HepG2 (cell line): ENCODE measurements around the gene MYO10. TPM values are rescaled to one million over a fixed set of nuclear protein-coding genes. Genes with fewer than 3 reads are reported as not detected.

Experiments used
- ATAC-seq: fragments of 200-7000 bp; cut with Tn5 transposase; 3 replicates; pipeline ENCODE4 v1.9.1; 2020; ENCODE audit warnings: mild to moderate bottlenecking, moderate library complexity
- BruUV-seq: library from RNA; stranded (reverse); fragments of 400-500 nt; replicated peaks from 2 replicates; lab custom pipeline; 2021; lab: Mats Ljungman, UMichigan
- CTCF ChIA-PET: fragments of 300-600 bp; formaldehyde crosslinking; extraction: SDS; loops from one replicate; lab custom pipeline; 2021; ENCODE audit warnings: low total read pairs, inconsistent platforms, low intra/inter-chr PET ratio; lab: Yijun Ruan, JAX
- POLR2A ChIA-PET: fragments of 350-600 bp; sonication (Branson Sonifier 250); formaldehyde crosslinking; loops from one replicate; lab custom pipeline; 2020; ENCODE audit warnings: antibody characterized with exemption, inconsistent platforms; lab: Yijun Ruan, JAX
- DNase-seq: peaks from one replicate; pipeline ENCODE4 v3.0.0-alpha.2; 2015; ENCODE audit warnings: low spot score
- FAIRE-seq: peaks from 3 replicates; lab custom pipeline; 2011; peaks lifted over from hg19 to GRCh38; lab: Jason Lieb, UNC
- H2AFZ ChIP-seq: one replicate; pipeline ENCODE4 v1.6.1; 2011; ENCODE audit warnings: low read length, inconsistent platforms
- H3K27ac ChIP-seq: fragments of 300-600 bp; 3 replicates; pipeline ENCODE4 v1.8.0; 2011; ENCODE audit warnings: mixed run types, mild to moderate bottlenecking, mixed read lengths, low read length, inconsistent platforms; ENCODE audit not compliant: insufficient read depth; ENCODE audit errors: extremely low read length
- H3K27me3 ChIP-seq, 2 experiments: fragments of 200-600 bp in 1 of 2; 2 replicates in 1 of 2; 3 replicates in 1 of 2; pipeline versions ENCODE4 v1.6.0 to v1.8.0; 2011; ENCODE audit warnings: low read length in 2 of 2, mild to moderate bottlenecking in 2 of 2, moderate library complexity in 2 of 2, inconsistent platforms in 1 of 2; ENCODE audit not compliant: insufficient read depth in 2 of 2, control insufficient read depth in 1 of 2
- H3K36me3 ChIP-seq, 2 experiments: fragments of 200-600 bp in 1 of 2; replicated peaks in 1 of 2; 2 replicates in 1 of 2; 3 replicates in 1 of 2; pipeline versions ENCODE4 v1.5.1 to v1.8.0; 2011; ENCODE audit warnings: low read length in 2 of 2, inconsistent platforms in 1 of 2; ENCODE audit not compliant: insufficient read depth in 2 of 2, control insufficient read depth in 1 of 2
- H3K4me1 ChIP-seq: 2 replicates; pipeline ENCODE4 v1.5.1; 2012; ENCODE audit warnings: low read length, inconsistent platforms; ENCODE audit not compliant: insufficient read depth
- H3K4me2 ChIP-seq: 2 replicates; pipeline ENCODE4 v1.6.0; 2011; ENCODE audit warnings: low read depth, low read length, inconsistent platforms
- H3K4me3 ChIP-seq, 3 experiments: fragments of 200-600 bp in 1 of 3; sonication (generic), shearing (Covaris generic) in 1 of 3; replicated peaks in 1 of 3; 2 replicates each; pipeline ENCODE4 v1.5.1; 2011 to 2016; ENCODE audit warnings: low read length in 3 of 3, inconsistent platforms in 2 of 3, low read depth in 2 of 3, mild to moderate bottlenecking in 2 of 3, control low read depth in 1 of 3, mixed read lengths in 1 of 3; ENCODE audit not compliant: insufficient read depth in 1 of 3
- H3K79me2 ChIP-seq: one replicate; pipeline ENCODE4 v1.6.1; 2011; ENCODE audit warnings: low read length, inconsistent platforms; ENCODE audit not compliant: insufficient read depth
- H3K9ac ChIP-seq: 2 replicates; pipeline ENCODE4 v1.6.0; 2011; ENCODE audit warnings: mild to moderate bottlenecking, low read depth, low read length, inconsistent platforms; ENCODE audit not compliant: insufficient read depth
- H3K9me3 ChIP-seq: 2 replicates; pipeline ENCODE4 v1.5.1; 2012; ENCODE audit warnings: mild to moderate bottlenecking, low read length
- H4K20me1 ChIP-seq: 2 replicates; pipeline ENCODE4 v1.6.0; 2011; ENCODE audit warnings: inconsistent platforms, mild to moderate bottlenecking, low read length, moderate library complexity; ENCODE audit not compliant: insufficient read depth
- ATF4 ChIP-seq, 2 experiments: fragments of 450-650 bp in 1 of 2; sonication (generic) in 1 of 2; formaldehyde crosslinking; IDR thresholded peaks; 2 replicates each; pipeline versions ENCODE4 v1.5.0 to v1.8.0; 2020 to 2022; ENCODE audit warnings: mild to moderate bottlenecking in 1 of 2, missing genetic modification reagents in 1 of 2
- HNRNPH1 ChIP-seq: fragments of 200-400 bp; formaldehyde crosslinking; optimal IDR thresholded peaks from 2 replicates; pipeline ENCODE3; 2017; ENCODE audit warnings: mild to moderate bottlenecking, low read depth, low read length
- NCOA2 ChIP-seq: sonication (generic); formaldehyde crosslinking; IDR thresholded peaks from 2 replicates; pipeline ENCODE4 v1.8.0; 2022; ENCODE audit warnings: inconsistent platforms
- RCOR2 ChIP-seq: IDR thresholded peaks from 2 replicates; pipeline ENCODE4 v1.6.1; 2016; ENCODE audit warnings: missing biosample characterization, missing genetic modification reagents
- REL ChIP-seq: sonication (generic); formaldehyde crosslinking; conservative IDR thresholded peaks from 2 replicates; pipeline ENCODE4 v1.8.0; 2022; ENCODE audit warnings: mild to moderate bottlenecking, missing genetic modification reagents, moderate library complexity
- SOX6 ChIP-seq, 2 experiments: fragments of 450-650 bp in 1 of 2; sonication (generic) in 1 of 2; formaldehyde crosslinking in 1 of 2; IDR thresholded peaks; 2 replicates each; pipeline versions ENCODE4 v1.4.0 to v1.6.1; 2017 to 2020; ENCODE audit warnings: antibody characterized with exemption in 1 of 2, mild to moderate bottlenecking in 1 of 2, missing genetic modification reagents in 1 of 2
- YY1 ChIP-seq: IDR thresholded peaks from 2 replicates; pipeline ENCODE4 v1.6.1; 2011; ENCODE audit warnings: low read length, low read depth, moderate library complexity, mild to moderate bottlenecking; ENCODE audit not compliant: insufficient read depth, insufficient replicate concordance
- ZNF546 ChIP-seq: sonication (generic); formaldehyde crosslinking; conservative IDR thresholded peaks from 2 replicates; pipeline ENCODE4 v1.8.1; 2023; ENCODE audit warnings: mild to moderate bottlenecking, missing genetic modification reagents
- ZNF7 ChIP-seq: IDR thresholded peaks from 2 replicates; pipeline ENCODE4 v1.6.1; 2016; ENCODE audit warnings: missing biosample characterization, missing genetic modification reagents
- ZNF780A ChIP-seq: sonication (generic); formaldehyde crosslinking; IDR thresholded peaks from 2 replicates; pipeline ENCODE4 v1.8.0; 2022; ENCODE audit warnings: mild to moderate bottlenecking, missing genetic modification reagents, moderate library complexity
- WGBS: methylation state at CpG from one replicate; pipeline ENCODE4 v1.1.6; 2017; ENCODE audit warnings: low lambda C conversion rate; 5-methylcytosine and 5-hydroxymethylcytosine counted together
- in situ Hi-C: cut with HindIII; loops from 2 replicates; pipeline ENCODE4 v1.10.0; 2017; ENCODE audit warnings: low pct_unique_long_range_greater_than_20kb; ENCODE audit not compliant: extremely low pct_ligation_motif_present
- intact Hi-C: fragments of 100-400 bp; cut with micrococcal nuclease; formaldehyde crosslinking; loops from one replicate; pipeline ENCODE4 v1.10.0; 2022; ENCODE audit not compliant: unreplicated experiment
- polyA plus RNA-seq, 8 experiments: library from polyadenylated mRNA; depleted of rRNA in 3 of 8; stranded (reverse) in 7 of 8; unstranded in 1 of 8; fragments of >200 nt; fragmentation: Illumina TruSeq in 4 of 8; extraction: Trizol in 4 of 8; gene quantifications; 2 replicates each; pipeline versions ENCODE4 v1.2.1 to v1.2.3, GENCODE V29; 2011 to 2016; ENCODE audit warnings: low read depth in 4 of 8, missing spikeins in 1 of 8, mixed read lengths in 1 of 8; ENCODE audit not compliant: insufficient read depth in 1 of 8
- total RNA-seq, 5 experiments: library from RNA; depleted of rRNA; stranded (reverse); fragments of >200 nt; fragmentation: Illumina TruSeq; extraction: Trizol; gene quantifications; 2 replicates each; pipeline ENCODE4 v1.2.3, GENCODE V29; 2016; ENCODE audit warnings: low read depth in 1 of 5
- TF ChIP-seq, protein P1 (sequence below): sonication (generic); formaldehyde crosslinking; IDR thresholded peaks from 2 replicates; pipeline ENCODE4 v1.5.0; 2020; ENCODE audit warnings: mild to moderate bottlenecking, low read depth, missing genetic modification reagents, borderline replicate concordance
- TF ChIP-seq, protein P2 (sequence below): sonication (generic); formaldehyde crosslinking; IDR thresholded peaks from 2 replicates; pipeline ENCODE4 v1.4.0; 2020; ENCODE audit warnings: low read depth, missing genetic modification reagents

The MYO10 gene
- total and polyA plus RNA-seq, 2 of the 13 experiments (the other 11 are each of a cell fraction or from before 2014, with no cell fraction given): 4.5 to 14.0 TPM

- Histone ChIP-seq H3K4me3 (no peak overlapping the region), H2AFZ (no peak overlapping the region), H3K36me3 (peaks cover 18 to 54% of the 10 kb centered on the region in 2 experiments; a peak in 4 of 5 replicates), H3K27ac (no peak overlapping the region), H3K4me1 (no peaks in the 10 kb centered on the region), H3K79me2 (no peaks in the 10 kb centered on the region), H3K4me2 (no peak overlapping the region), H3K9ac (no peak overlapping the region), H4K20me1 (no peaks in the 10 kb centered on the region), H3K27me3 (no peaks in the 10 kb centered on the region), H3K9me3 (no peaks in the 10 kb centered on the region)
- DNase-seq (no peak), ATAC-seq (no peak), FAIRE-seq (no peak)
- POLR2A ChIA-PET: no interaction called here
- in situ Hi-C loops (loop anchor here (10.0 kb wide), 1 partner anchor 182 kb away; no protein-coding TSS in a partner anchor), intact Hi-C loops (no loop called here)
- no TSS peak for BruUV-seq
- CTCF ChIA-PET: no interaction called here
- WGBS: 95% methylated on average over 12 of the region's 19 CpGs
- TF ChIP-seq, protein P1, sequence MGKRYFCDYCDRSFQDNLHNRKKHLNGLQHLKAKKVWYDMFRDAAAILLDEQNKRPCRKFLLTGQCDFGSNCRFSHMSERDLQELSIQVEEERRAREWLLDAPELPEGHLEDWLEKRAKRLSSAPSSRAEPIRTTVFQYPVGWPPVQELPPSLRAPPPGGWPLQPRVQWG: no peak
These were observed 269.8 kb downstream of the MYO10 start for GRCh38 chr5:16666130-16666882.

DNA sequence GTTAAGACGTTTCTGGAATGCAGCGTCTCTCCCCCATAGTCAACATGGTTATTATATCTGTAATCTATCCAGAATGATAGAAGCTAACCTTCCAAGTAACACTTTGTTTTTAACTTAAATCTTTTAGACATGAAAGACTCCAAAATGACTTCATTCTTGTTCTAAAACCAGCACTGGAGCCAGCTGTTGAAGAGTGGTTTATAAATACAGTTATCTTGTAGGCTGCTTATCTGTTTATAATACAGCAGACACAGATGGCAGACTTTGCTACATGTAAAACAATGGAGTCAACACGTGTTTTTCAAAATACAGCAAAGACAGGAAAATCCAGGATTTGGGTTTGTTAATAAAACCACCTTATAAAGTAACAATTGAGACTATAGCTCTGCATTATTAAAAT is 270.5 kb downstream of the MYO10 start:
- DNase-seq (no peak), FAIRE-seq (no peak), ATAC-seq (no peak)
- H4K20me1 ChIP-seq: no peaks in the 10 kb centered on the region
- no peak overlapping the region for H3K4me2 ChIP-seq
- in situ Hi-C loops: loop anchor here (10.0 kb wide), 1 partner anchor 181 kb away; no protein-coding TSS in a partner anchor
- 77% methylated on average over 3 of the region's 3 CpGs for WGBS
- no peak overlapping the region for H3K9ac ChIP-seq
- H3K79me2 ChIP-seq: no peaks in the 10 kb centered on the region
- no peak overlapping the region for H3K4me3 ChIP-seq
- H3K4me1 ChIP-seq: no peaks in the 10 kb centered on the region
- no peaks in the 10 kb centered on the region; a peak in 1 of 5 replicates for H3K27me3 ChIP-seq
- no peak overlapping the region for H2AFZ ChIP-seq
- POLR2A ChIA-PET: no interaction called here
- CTCF ChIA-PET: no interaction called here
- BruUV-seq: TSS peak; percentile 54
- peaks cover 13 to 47% of the 10 kb centered on the region in 2 experiments; a peak in 4 of 5 replicates for H3K36me3 ChIP-seq
- no peaks in the 10 kb centered on the region for H3K9me3 ChIP-seq
- H3K27ac ChIP-seq: no peak overlapping the region
- intact Hi-C loops: no loop called here
- no peak for TF ChIP-seq ATF4 (CRISPR knock-in tag; IDR thresholded peaks at IDR 0.05)
- TF ChIP-seq SOX6 (IDR thresholded peaks at IDR 0.05): no peak
- no peak for TF ChIP-seq SOX6 (CRISPR knock-in tag; IDR thresholded peaks at IDR 0.05)
- TF ChIP-seq YY1: no peak
- TF ChIP-seq, protein P2, sequence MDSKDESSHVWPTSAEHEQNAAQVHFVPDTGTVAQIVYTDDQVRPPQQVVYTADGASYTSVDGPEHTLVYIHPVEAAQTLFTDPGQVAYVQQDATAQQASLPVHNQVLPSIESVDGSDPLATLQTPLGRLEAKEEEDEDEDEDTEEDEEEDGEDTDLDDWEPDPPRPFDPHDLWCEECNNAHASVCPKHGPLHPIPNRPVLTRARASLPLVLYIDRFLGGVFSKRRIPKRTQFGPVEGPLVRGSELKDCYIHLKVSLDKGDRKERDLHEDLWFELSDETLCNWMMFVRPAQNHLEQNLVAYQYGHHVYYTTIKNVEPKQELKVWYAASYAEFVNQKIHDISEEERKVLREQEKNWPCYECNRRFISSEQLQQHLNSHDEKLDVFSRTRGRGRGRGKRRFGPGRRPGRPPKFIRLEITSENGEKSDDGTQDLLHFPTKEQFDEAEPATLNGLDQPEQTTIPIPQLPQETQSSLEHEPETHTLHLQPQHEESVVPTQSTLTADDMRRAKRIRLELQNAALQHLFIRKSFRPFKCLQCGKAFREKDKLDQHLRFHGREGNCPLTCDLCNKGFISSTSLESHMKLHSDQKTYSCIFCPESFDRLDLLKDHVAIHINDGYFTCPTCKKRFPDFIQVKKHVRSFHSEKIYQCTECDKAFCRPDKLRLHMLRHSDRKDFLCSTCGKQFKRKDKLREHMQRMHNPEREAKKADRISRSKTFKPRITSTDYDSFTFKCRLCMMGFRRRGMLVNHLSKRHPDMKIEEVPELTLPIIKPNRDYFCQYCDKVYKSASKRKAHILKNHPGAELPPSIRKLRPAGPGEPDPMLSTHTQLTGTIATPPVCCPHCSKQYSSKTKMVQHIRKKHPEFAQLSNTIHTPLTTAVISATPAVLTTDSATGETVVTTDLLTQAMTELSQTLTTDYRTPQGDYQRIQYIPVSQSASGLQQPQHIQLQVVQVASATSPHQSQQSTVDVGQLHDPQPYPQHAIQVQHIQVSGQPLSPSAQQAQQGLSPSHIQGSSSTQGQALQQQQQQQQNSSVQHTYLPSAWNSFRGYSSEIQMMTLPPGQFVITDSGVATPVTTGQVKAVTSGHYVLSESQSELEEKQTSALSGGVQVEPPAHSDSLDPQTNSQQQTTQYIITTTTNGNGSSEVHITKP: no peak
- TF ChIP-seq ZNF7 (CRISPR knock-in tag): no peak
- TF ChIP-seq HNRNPH1: no peak
- TF ChIP-seq REL (CRISPR knock-in tag): no peak
- TF ChIP-seq ZNF780A (CRISPR knock-in tag): no peak
- TF ChIP-seq NCOA2 (CRISPR knock-in tag): no peak
- no peak for TF ChIP-seq ZNF546 (CRISPR knock-in tag)
- TF ChIP-seq RCOR2 (CRISPR knock-in tag): no peak
